HepG2 (cell line): ENCODE data around the gene ACSM5. TPM values are rescaled to one million over a fixed set of nuclear protein-coding genes. Genes with fewer than 3 reads are reported as not detected.

ENCODE experiments used
- BATF2 ChIP-seq: sonication (generic); formaldehyde crosslinking; IDR thresholded peaks from 2 replicates; pipeline ENCODE4 v1.8.0; 2022; ENCODE audit warnings: mild to moderate bottlenecking, missing genetic modification reagents, moderate library complexity
- CCAR2 ChIP-seq: fragments of 200-400 bp; formaldehyde crosslinking; optimal IDR thresholded peaks from 2 replicates; pipeline ENCODE3; 2018; ENCODE audit warnings: low read depth, mild to moderate bottlenecking, low read length, moderate library complexity
- IKZF1 ChIP-seq: fragments of 450-650 bp; IDR thresholded peaks from 2 replicates; pipeline ENCODE4 v1.7.1; 2016
- JUND ChIP-seq: sonication (generic); formaldehyde crosslinking; IDR thresholded peaks from 2 replicates; pipeline ENCODE4 v1.8.0; 2022; ENCODE audit warnings: mild to moderate bottlenecking, missing genetic modification reagents
- MLLT10 ChIP-seq: sonication (generic); formaldehyde crosslinking; IDR thresholded peaks from 2 replicates; pipeline ENCODE4 v1.4.0; 2020; ENCODE audit warnings: missing genetic modification reagents
- MTA1 ChIP-seq: sonication (generic); formaldehyde crosslinking; IDR thresholded peaks from 2 replicates; pipeline ENCODE4 v1.4.0; 2020; ENCODE audit warnings: missing genetic modification reagents, mild to moderate bottlenecking, borderline replicate concordance
- PAWR ChIP-seq: sonication (generic); formaldehyde crosslinking; IDR thresholded peaks from 2 replicates; pipeline ENCODE4 v1.4.0; 2020; ENCODE audit warnings: missing genetic modification reagents, mild to moderate bottlenecking, borderline replicate concordance
- SIX4 ChIP-seq: sonication (generic); formaldehyde crosslinking; IDR thresholded peaks from 2 replicates; pipeline ENCODE4 v1.4.0; 2020; ENCODE audit warnings: missing genetic modification reagents
- ZC3H4 ChIP-seq: sonication (generic); formaldehyde crosslinking; IDR thresholded peaks from 2 replicates; pipeline ENCODE4 v1.4.0; 2020; ENCODE audit warnings: missing genetic modification reagents, borderline replicate concordance
- ZNF18 ChIP-seq: sonication (generic); formaldehyde crosslinking; IDR thresholded peaks from 2 replicates; pipeline ENCODE4 v1.8.0; 2022; ENCODE audit warnings: mild to moderate bottlenecking, missing genetic modification reagents; ENCODE audit not compliant: insufficient replicate concordance
- ZNF205 ChIP-seq: IDR thresholded peaks from 2 replicates; pipeline ENCODE4 v1.6.1; 2018; ENCODE audit warnings: missing biosample characterization, missing genetic modification reagents
- ZNF207 ChIP-seq: fragments of 450-650 bp; IDR thresholded peaks from 2 replicates; pipeline ENCODE4 v1.6.1; 2016; ENCODE audit warnings: antibody characterized with exemption, borderline replicate concordance
- ZNF350 ChIP-seq: sonication (generic); formaldehyde crosslinking; IDR thresholded peaks from 2 replicates; pipeline ENCODE4 v1.4.0; 2020; ENCODE audit warnings: mild to moderate bottlenecking, low read depth, missing genetic modification reagents, borderline replicate concordance
- ZNF567 ChIP-seq: sonication (generic); formaldehyde crosslinking; IDR thresholded peaks from 2 replicates; pipeline ENCODE4 v1.8.1; 2023; ENCODE audit warnings: mild to moderate bottlenecking, missing genetic modification reagents, borderline replicate concordance
- ZNF772 ChIP-seq: sonication (generic); formaldehyde crosslinking; IDR thresholded peaks from 2 replicates; pipeline ENCODE4 v1.5.0; 2020; ENCODE audit warnings: mild to moderate bottlenecking, missing genetic modification reagents
- ZSCAN30 ChIP-seq: sonication (generic); formaldehyde crosslinking; IDR thresholded peaks from 2 replicates; pipeline ENCODE4 v1.5.0; 2020; ENCODE audit warnings: mild to moderate bottlenecking, missing genetic modification reagents
- ZSCAN9 ChIP-seq: IDR thresholded peaks from 2 replicates; pipeline ENCODE4 v1.6.1; 2016; ENCODE audit warnings: borderline replicate concordance
- polyA plus RNA-seq, 8 experiments: library from polyadenylated mRNA; depleted of rRNA in 3 of 8; stranded (reverse) in 7 of 8; unstranded in 1 of 8; fragments of >200 nt; fragmentation: Illumina TruSeq in 4 of 8; extraction: Trizol in 4 of 8; gene quantifications; 2 replicates each; pipeline versions ENCODE4 v1.2.1 to v1.2.3, GENCODE V29; 2011 to 2016; ENCODE audit warnings: low read depth in 4 of 8, missing spikeins in 1 of 8, mixed read lengths in 1 of 8; ENCODE audit not compliant: insufficient read depth in 1 of 8
- total RNA-seq, 5 experiments: library from RNA; depleted of rRNA; stranded (reverse); fragments of >200 nt; fragmentation: Illumina TruSeq; extraction: Trizol; gene quantifications; 2 replicates each; pipeline ENCODE4 v1.2.3, GENCODE V29; 2016; ENCODE audit warnings: low read depth in 1 of 5
- TF ChIP-seq, protein P1 (sequence below): sonication (generic); formaldehyde crosslinking; IDR thresholded peaks from 2 replicates; pipeline ENCODE4 v1.5.0; 2020; ENCODE audit warnings: missing genetic modification reagents
- TF ChIP-seq, protein P2 (sequence below): sonication (generic); formaldehyde crosslinking; IDR thresholded peaks from 2 replicates; pipeline ENCODE4 v1.4.0; 2020; ENCODE audit warnings: mild to moderate bottlenecking, missing genetic modification reagents
- TF ChIP-seq, protein P3 (sequence below): sonication (generic); formaldehyde crosslinking; IDR thresholded peaks from 2 replicates; pipeline ENCODE4 v1.4.0; 2020; ENCODE audit warnings: missing genetic modification reagents, borderline replicate concordance

The ACSM5 gene
- total and polyA plus RNA-seq, 2 of the 13 experiments (the other 11 are each of a cell fraction or from before 2014, with no cell fraction given) = 9.1 to 15.0 TPM

GRCh38 chr16:20424129-20424866, 15.0 kb downstream of the ACSM5 start (continued):
- 0 out of 2 replicates have a peak, but pooled peaks have one; percentile 41 for TF ChIP-seq ZNF772 (CRISPR knock-in tag)
- no peak for TF ChIP-seq ZNF567 (CRISPR knock-in tag)
- TF ChIP-seq, protein P1, sequence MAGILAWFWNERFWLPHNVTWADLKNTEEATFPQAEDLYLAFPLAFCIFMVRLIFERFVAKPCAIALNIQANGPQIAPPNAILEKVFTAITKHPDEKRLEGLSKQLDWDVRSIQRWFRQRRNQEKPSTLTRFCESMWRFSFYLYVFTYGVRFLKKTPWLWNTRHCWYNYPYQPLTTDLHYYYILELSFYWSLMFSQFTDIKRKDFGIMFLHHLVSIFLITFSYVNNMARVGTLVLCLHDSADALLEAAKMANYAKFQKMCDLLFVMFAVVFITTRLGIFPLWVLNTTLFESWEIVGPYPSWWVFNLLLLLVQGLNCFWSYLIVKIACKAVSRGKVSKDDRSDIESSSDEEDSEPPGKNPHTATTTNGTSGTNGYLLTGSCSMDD (CRISPR knock-in tag) = no peak
- peak; percentile 62; the same call in 1 of the 2 replicates for TF ChIP-seq ZNF205 (CRISPR knock-in tag)
- TF ChIP-seq, protein P2, sequence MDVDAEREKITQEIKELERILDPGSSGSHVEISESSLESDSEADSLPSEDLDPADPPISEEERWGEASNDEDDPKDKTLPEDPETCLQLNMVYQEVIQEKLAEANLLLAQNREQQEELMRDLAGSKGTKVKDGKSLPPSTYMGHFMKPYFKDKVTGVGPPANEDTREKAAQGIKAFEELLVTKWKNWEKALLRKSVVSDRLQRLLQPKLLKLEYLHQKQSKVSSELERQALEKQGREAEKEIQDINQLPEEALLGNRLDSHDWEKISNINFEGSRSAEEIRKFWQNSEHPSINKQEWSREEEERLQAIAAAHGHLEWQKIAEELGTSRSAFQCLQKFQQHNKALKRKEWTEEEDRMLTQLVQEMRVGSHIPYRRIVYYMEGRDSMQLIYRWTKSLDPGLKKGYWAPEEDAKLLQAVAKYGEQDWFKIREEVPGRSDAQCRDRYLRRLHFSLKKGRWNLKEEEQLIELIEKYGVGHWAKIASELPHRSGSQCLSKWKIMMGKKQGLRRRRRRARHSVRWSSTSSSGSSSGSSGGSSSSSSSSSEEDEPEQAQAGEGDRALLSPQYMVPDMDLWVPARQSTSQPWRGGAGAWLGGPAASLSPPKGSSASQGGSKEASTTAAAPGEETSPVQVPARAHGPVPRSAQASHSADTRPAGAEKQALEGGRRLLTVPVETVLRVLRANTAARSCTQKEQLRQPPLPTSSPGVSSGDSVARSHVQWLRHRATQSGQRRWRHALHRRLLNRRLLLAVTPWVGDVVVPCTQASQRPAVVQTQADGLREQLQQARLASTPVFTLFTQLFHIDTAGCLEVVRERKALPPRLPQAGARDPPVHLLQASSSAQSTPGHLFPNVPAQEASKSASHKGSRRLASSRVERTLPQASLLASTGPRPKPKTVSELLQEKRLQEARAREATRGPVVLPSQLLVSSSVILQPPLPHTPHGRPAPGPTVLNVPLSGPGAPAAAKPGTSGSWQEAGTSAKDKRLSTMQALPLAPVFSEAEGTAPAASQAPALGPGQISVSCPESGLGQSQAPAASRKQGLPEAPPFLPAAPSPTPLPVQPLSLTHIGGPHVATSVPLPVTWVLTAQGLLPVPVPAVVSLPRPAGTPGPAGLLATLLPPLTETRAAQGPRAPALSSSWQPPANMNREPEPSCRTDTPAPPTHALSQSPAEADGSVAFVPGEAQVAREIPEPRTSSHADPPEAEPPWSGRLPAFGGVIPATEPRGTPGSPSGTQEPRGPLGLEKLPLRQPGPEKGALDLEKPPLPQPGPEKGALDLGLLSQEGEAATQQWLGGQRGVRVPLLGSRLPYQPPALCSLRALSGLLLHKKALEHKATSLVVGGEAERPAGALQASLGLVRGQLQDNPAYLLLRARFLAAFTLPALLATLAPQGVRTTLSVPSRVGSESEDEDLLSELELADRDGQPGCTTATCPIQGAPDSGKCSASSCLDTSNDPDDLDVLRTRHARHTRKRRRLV = no peak
- peak; percentile 45; the same call in 1 of the 2 replicates for TF ChIP-seq JUND (CRISPR knock-in tag)
- TF ChIP-seq MTA1 (CRISPR knock-in tag) = no peak; the same call in 1 of the 2 replicates
- TF ChIP-seq BATF2 = no peak
- TF ChIP-seq ZNF350 = peak; percentile 79; the same call in 1 of the 2 replicates
- TF ChIP-seq MLLT10 = no peak
- TF ChIP-seq, protein P3, sequence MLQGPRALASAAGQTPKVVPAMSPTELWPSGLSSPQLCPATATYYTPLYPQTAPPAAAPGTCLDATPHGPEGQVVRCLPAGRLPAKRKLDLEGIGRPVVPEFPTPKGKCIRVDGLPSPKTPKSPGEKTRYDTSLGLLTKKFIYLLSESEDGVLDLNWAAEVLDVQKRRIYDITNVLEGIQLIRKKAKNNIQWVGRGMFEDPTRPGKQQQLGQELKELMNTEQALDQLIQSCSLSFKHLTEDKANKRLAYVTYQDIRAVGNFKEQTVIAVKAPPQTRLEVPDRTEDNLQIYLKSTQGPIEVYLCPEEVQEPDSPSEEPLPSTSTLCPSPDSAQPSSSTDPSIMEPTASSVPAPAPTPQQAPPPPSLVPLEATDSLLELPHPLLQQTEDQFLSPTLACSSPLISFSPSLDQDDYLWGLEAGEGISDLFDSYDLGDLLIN = no peak
- TF ChIP-seq ZSCAN30 (CRISPR knock-in tag) = no peak
- TF ChIP-seq PAWR (CRISPR knock-in tag) = no peak
- no peak for TF ChIP-seq CCAR2
- no peak for TF ChIP-seq IKZF1
- TF ChIP-seq ZNF207 = no peak
- TF ChIP-seq ZNF18 (CRISPR knock-in tag) = no peak
- TF ChIP-seq ZSCAN9 (CRISPR knock-in tag) = peak; percentile 94; the same call in 1 of the 2 replicates
- TF ChIP-seq ZC3H4 = no peak
- 0 out of 2 replicates have a peak, but pooled peaks have one; percentile 81 for TF ChIP-seq SIX4 (CRISPR knock-in tag)
